HG03565 (cell line): ENCODE results near the gene FBXL7.
A peak's percentile ranks its signal among the peaks of the same experiment; 100 is the strongest.

Experiments
- ATAC-seq: cut with Tn5 transposase; IDR thresholded peaks from one replicate; pipeline ENCODE4 v1.9.1; 2021; ENCODE audit warnings: mild to moderate bottlenecking, moderate library complexity; ENCODE audit not compliant: unreplicated experiment

The FBXL7 gene

DNA sequence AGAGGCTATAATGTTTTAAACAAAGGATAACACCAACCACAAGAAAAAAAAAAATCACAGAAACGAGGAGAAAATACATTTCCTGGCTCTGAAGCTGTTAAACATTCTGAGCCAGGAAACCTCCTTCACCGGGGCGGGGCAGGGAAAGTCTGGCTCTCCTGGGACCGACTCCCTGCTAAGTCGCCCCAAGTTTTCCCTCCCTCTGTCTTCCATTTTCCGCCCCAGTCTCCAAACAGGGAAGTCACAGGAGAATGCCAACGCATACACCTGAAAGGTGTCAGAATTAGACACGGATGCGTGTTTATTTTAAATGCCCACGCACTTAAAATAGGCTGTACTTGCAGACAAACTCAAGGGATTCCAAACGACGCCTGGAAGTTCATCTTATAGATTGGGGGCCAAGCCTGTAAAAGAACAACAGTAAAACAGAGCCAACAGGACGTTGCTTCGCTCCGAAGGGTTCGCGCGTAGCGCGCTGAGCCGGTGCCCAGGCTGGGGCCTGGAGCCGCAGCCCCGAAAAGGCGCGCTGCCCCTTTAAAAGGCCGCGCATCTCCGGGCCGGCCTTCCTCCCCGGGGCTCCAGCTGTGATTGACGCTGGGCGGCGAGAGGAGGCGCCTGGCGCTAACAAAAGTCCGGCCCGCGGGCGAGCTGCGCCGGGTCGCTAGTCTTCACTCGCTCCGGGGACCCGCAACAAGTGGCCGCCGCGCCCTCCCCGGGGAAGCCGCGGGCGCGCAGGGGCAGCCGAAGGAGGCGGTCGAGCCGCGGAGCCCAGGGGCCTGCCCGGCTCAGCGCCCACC, at the start of gene FBXL7:
Gene FBXL7, plus strand, starts transcription at position 653 of the 797 bp plus-strand sequence.
- no peak for ATAC-seq

DNA sequence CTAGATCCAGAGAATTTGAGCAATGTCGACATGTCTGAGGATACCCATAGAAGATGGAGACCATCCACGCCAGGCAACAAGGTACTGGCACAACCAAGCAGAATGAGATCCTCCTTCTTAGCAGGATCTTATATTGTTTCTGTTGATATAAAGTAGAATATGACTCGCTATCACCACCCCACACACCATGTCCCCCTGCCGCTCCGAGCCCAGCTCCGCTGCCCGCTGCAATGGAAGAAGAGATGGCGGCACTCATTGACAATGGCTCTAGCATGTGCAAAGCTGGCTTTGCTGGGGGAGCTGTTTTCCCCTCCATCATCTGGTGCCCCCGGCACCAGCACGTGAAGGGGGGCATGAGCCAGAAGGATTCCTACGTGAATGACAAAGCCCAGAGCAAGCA, 49.5 kb upstream of the FBXL7 start:
- no peak for ATAC-seq

DNA sequence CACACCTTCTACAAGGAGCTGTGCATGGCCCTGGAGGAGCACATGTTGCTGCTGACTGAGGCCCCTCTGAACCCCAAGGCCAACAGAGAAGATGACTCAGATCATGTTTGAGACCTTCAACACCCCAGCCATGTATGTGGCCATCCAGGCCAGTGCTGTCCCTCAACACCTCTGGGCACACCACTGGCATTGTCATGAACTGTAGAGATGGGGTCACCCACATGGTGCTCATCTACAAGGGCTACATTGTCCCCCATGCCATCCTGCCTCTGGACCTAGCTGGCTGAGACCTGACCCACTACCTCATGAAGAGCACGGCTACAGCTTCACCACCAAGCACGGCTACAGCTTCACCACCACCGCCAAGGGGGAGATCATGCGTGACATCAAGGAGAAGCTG, 49.0 kb upstream of the FBXL7 start:
- no peak for ATAC-seq

DNA sequence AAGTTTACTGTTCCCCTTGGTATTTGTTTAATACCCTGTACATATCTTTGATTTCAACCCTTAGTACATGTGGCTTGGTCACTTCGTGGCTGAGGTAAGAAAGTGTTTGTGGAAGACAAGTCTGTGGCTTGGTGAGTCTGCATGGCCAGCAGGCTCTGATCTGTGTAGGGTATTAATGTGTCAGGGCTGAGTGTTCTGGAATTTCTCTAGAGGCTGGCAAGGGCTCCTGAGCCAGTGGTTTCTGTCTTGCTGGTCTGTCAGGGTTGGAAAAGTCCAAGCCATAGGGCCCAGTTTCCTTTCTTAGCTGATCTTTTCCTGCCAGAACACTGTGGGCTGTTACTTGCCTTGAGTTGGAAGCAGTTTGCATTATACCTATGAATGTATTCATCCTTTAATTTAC, 48.0 kb upstream of the FBXL7 start:
- ATAC-seq = no peak

DNA sequence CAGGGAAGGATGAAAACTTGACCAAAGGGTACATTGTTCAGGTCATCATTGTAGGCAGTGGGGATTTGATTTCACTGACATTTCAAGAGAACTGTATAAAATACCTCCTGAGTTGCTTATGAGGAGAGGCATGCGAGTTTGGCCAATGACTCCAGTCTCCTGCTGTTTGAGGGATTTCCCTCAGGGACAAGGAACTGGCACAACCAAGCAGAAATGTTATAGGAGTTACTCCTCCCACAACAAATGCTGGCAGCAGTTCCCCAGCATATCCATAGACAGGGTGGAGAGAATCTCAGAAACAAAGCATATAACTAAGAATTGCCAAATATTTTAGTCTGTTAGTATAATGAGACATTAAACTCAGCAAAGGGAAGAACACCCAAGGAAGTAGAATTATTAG, 47.2 kb upstream of the FBXL7 start:
- ATAC-seq = no peak

DNA sequence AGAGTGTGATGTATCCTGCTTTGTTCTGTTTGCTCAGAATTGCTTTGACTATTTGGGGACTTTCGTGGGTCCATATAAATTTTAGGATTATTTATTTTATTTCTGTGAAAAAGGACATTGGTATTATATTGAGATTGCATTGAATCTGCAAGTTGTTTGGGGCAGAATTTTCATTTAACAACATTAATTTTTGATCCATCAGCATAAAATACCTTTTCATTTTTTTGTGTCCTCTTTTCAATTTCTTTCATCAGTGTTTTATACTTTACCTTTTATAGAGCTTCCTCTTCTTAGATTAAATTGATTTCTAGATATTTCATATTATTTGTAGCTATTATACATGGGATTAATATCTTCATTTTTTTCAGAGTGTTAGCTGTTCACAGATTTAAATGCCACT, 40.8 kb upstream of the FBXL7 start:
- no peak for ATAC-seq

DNA sequence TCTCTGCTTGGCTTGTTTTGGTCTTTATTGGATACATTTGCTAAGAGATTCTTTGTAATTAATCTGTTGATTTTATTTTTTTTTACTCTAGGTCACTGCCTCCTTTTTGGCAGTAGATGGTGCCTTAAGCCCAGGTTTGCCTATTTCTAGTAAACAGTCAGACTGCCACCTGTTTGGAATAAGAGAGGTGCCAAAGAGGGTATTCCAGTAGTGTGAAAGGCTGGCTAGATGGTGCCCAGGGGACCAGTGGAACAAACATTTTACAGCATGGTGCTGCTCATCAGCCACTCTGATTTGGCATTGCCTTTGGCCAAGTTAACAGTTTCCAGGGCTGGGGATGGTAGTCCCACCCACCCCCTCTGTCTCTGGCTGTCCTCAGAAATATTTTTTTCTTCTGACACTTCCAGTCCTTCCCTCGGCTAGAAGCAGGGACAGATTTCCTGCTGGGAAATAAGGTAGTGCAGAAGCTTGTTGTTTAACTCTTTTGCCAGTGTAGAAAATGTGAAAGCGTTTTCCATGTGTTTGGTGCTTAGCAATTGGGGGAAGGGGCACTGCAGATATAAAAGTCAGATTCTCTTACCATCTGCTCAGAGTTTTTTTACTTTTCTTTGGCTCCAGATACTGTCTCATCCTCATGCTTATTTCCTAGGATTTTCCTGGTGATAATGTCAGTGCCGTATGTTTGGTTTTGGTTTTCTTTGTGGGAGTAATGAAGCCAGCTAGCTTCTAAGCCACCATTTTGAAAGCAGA, 36.6 kb upstream of the FBXL7 start:
- ATAC-seq = no peak

DNA sequence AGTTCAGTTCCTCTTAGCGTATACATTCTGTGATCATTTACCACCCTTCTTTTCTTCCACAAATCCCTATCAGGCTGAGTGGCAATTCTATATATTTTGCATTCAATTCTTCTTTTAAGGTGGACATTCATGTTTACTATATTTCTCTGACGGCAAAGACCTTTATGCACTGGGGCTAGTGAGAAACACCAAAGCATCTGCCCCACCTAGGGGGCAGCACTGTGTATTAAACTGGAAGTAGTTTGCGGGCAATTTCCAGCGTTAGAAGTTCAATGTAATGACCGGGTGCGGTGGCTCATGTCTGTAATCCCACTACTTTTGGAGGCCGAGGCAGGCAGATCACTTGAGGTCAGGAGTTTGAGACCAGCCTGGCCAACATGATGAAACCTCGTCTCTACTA, 27.9 kb upstream of the FBXL7 start:
- no peak for ATAC-seq

DNA sequence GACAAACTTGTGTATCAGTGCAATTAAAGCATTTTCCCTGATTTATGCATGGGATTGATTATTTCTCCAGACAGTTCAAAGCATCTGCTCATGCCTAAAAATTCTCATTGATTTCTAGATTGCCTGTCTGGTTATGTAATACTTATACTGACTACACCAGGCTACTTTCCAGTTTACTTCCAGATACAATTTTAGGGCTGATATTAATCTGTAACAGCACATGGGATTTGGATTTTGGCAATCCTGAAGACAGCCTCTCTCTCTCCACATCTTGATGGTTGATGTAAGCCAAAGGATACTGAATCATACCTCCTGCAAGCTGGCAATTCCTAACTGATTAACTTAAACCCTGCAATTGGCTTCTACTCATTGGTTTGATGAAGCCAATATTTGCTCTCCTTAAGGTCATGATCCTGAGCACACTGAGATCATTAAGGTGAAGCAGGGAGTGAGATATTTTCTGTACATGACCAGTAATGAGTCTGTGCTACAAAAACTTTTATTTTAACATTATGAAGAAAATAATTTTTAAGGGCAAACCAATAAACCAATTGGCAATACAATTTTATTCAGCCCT, 25.7 kb upstream of the FBXL7 start:
- ATAC-seq = no peak

DNA sequence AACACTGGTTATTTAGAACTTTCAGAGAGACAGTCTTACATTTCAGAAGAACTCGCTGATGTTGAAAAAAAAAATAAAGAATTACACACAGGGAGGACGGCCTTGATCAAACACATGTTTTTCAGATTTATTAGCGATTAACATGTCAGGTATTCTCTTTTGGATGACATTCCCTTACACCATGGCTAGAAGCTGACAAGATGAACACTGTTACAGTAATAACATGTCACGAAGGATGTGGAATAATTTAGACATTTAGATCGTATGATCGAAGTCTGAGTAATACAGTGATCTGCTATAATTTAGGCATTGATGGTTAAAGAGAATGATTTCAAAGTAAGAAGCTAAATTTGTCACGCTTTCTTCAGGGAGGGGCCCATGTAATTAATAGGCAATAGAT, 24.6 kb upstream of the FBXL7 start:
- ATAC-seq = no peak

DNA sequence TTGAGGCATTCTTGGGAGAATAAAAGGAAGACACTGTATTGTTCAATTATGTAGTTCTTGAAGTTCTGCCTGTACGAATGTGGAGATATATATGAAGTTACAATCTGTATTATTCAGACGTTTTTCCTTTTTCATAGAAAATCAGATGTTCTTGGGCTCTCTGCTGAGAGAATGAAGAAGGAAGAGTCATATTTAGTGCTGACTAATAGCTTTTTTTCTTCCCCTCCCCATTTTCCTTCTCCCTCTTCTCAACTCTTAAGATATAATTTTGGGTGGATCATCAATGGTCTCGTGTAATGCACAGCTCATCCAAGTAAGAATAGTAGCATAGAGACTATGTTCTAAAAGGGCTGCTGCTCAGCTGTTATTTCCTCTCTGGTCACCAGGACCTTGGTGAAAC, 23.0 kb upstream of the FBXL7 start:
- no peak for ATAC-seq

DNA sequence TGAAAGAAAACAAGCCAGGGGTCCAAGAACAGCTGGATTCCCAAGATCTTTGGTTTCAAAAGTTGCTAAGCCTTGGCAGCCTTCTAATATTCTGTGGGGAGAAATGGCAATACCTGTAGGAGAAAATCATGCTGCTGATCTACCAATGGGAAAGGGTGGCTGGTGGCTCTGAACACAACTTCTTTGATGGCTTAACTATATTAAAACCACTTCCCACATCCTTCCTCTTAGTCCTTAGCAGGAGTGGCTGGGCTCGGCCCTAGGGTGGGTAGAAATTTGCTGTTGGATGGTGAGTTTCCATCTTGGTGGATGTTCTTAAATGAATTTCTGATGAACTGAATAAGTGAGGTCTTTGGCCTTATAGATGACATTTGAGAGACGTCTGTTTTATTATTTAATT, 19.5 kb upstream of the FBXL7 start:
- ATAC-seq = no peak

DNA sequence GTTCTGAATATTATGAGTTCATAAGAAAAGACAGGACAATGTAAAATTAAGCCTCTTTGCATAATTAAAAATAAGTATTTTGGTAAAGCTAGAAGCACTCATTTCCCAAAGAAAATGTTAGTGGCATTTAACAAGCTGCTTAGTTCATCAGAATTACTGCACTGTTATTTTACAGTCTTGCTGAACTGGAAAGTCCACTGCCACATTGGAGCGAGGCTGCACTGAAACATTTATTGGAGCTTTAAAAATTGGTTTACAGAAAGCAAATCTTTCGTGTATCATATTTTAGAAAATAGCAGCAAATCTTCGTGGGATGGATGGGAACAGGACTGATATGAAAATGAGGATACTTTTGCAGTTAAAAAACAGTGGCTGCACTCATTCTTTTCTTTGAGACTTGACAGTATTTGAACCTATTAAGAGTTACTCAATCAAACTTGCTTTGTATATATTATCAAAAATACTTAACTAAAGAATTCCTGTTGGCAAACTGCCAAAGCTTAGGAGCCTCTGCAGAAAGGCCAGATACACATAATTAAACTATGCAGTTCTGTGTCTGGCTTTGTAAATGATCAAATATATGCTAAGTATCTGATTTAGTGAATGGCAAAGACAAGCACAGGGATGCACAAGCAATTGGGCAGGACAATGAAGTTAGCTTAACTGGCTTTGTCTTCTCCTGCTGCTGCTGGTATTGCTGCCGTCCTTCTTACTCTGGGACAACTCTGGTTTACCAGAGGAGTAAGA, 16.5 kb upstream of the FBXL7 start:
- no peak for ATAC-seq

DNA sequence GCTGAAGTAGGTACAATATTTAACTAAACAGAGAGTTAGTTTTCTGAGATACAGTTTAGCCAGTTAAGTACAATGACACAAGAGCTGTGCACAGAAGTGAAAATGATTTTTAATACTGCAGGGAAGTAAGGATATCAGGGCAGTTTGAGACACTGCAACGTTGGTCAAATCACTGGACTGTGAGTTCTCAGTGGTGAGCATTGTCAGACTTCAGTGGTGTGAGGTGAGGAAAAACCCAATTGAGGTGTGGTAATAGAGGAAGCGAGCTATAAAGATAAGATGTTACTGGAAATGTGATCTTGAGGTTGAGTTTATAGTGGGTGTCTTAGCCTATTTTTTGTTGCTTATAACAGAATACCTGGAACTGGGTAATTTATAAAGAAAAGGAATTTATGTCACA, 12.8 kb upstream of the FBXL7 start:
- ATAC-seq = peak; percentile 74

DNA sequence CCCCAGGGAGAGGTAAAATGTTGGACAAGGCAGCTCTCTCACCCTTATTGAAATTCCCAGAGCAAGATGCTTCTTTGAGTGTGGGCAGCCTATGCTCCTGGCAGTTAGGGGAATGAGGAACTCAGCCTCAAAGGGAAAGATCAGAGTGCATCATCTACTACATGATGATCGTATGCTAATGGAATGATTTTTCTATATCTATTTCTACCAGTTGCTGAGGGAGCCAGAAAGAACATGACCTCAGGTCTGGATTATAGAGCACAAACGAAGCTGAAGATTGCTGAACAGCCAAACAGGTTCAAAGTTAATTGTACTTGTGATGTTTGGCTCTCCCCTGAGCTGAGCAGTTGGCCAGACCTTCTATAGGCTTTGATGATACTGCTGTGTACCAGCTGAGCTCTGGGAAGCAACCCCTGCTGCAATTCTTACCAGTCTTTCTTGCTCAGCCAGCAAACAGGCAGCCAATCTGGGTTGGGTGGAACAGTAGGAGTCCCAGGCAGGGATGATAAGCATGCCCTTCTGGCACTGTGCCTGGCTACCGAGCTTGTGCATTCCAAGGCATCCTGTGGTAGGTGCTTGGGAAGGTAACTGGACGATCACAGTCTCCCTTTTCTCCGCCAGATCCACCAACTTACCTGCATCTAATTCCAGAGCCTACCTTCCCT, 10.3 kb upstream of the FBXL7 start:
- ATAC-seq = no peak

DNA sequence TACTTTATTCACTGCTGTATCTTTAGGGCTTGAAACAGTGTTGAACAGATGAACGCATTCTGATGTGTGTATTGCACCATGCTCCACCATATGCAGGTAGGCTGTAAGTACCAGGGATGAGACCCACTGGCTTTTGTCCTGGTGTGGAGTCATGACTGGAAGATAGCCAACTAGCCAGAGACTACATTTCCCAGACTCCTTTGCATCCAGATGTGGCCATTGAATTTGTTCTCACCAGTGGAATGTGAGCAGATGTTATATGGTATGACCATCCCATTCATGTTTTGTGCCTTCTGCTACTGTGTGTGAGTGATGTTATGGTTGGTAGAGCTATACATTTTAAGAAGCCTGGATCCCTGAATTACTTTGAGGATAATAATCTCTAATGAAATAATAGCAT, 7.4 kb upstream of the FBXL7 start:
- no peak for ATAC-seq

DNA sequence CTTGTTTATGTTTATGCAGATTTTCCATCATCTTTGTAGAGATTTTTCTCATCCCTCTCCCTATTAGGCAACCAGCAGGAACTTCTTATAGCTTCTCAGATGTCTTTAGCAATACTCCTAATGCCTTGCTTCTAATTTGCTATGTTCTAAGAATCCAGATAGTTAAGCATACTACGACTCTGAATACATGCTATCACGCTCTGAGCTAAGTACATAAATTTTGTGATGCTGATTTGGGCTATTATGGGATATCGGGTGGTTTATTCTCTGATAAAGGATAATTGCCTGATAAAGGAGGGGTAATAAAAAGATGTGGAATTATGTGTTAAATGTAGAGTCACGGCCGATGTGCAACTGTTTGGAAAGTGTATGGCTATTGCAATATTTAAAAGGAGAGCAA, 6.5 kb upstream of the FBXL7 start:
- ATAC-seq = no peak

DNA sequence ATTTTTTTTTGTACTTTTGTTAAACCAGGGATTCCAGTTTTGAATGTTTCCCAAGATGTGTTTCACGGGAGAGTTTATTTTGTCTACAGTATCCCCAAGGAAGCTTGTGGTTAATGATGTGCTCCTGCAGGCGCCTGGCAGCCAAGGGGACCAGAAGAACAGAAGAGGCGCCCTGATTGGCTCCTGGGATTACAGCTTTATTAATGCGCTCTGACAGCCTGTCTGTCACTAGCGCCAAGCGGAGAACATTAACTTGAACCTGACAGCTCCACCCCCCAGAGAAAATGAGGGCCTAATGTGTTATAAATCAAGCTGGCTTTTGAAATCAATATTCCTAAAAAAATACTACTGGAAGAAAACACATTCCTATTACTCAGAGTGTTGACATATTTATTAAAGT, 5.0 kb upstream of the FBXL7 start:
- no peak for ATAC-seq

DNA sequence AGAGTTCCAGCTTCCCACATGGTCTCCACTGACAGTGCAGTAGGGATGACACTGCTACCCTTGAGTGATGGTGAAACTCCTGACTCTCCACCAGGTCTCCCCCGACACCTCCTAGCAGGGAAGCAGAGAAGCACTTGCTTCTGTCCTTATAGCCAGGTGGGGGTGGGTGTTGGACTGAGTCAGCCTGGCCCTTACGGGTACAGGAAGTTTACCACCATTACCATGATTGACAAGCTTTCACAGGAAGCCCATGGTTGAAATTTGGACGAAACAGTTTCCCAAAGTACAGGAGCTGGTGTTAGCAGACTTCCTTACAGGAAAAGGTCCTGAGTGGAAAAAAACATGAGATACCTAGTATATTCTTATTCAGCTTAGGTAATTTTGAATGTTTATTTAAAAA, 3.1 kb upstream of the FBXL7 start:
- no peak for ATAC-seq

DNA sequence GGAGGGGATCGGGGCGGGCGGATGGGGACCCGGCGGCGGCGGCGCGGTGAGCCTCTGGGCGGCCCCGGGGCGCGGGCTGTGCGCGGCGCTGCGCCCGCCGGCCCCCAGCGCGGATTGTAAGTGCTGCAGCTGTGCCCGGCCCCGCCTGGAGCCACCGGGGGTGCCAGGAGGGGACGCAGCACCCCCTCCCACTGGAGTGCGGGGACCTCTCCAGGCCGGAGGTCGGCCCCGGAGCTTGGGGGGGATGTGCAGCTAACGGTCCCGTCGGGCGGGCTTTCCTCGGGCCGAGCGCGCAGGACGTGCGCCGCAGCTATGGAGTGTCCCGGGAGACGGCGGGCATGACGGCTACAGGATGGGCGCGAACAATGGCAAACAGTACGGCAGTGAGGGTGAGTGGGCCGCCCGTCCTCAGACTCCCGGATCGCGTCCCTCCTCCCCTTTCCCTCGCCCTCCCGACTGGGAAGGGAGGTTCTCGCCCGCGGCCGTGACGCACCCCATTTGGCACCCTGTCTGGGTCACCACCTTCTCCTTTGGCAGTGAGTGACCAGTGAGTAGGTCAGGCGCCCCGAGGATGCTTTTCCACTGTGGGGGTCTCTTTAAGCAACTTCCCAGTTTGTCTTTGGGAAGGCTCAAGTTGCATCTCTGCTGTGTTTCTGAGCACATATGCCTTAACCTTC, 483 bp downstream of the FBXL7 start:
- no peak for ATAC-seq
